ENCODE measurements around the gene GPRIN3.

The GPRIN3 gene

GRCh38 chr4:89293299-89293698 is 14.3 kb downstream of the GPRIN3 start:
- no peak for DNase-seq (ENCODE audit: low spot score)
- in situ Hi-C loops (cut with MboI; ENCODE audit: low pct_unique_long_range_greater_than_20kb, low sequenced_read_pairs, unreplicated experiment): no loop called here
- TF ChIP-seq CTCF (IDR thresholded peaks at IDR 0.05; ENCODE audit: extremely low read depth, insufficient read depth, missing control alignments): no peak

- no peak for TF ChIP-seq CTCF (IDR thresholded peaks at IDR 0.05; ENCODE audit: extremely low read depth, insufficient read depth, missing control alignments)
- DNase-seq (ENCODE audit: low spot score): no peak
These were observed 16.7 kb downstream of the GPRIN3 start for GRCh38 chr4:89290727-89291516.

GRCh38 chr4:89289312-89289711 is 18.3 kb downstream of the GPRIN3 start:
- DNase-seq (ENCODE audit: low spot score): no peak
- TF ChIP-seq CTCF (IDR thresholded peaks at IDR 0.05; ENCODE audit: extremely low read depth, insufficient read depth, missing control alignments): no peak
- in situ Hi-C loops (cut with MboI; ENCODE audit: low pct_unique_long_range_greater_than_20kb, low sequenced_read_pairs, unreplicated experiment): no loop called here

More at GRCh38 chr4:89290727-89291516, 16.7 kb downstream of the GPRIN3 start:
- in situ Hi-C loops (cut with MboI; ENCODE audit: low pct_unique_long_range_greater_than_20kb, low sequenced_read_pairs, unreplicated experiment): no loop called here

GRCh38 chr4:89288430-89288829 is 19.2 kb downstream of the GPRIN3 start:
- in situ Hi-C loops (cut with MboI; ENCODE audit: low pct_unique_long_range_greater_than_20kb, low sequenced_read_pairs, unreplicated experiment): no loop called here
- no peak for TF ChIP-seq CTCF (IDR thresholded peaks at IDR 0.05; ENCODE audit: extremely low read depth, insufficient read depth, missing control alignments)
- DNase-seq (ENCODE audit: low spot score): no peak

- no peak for DNase-seq (ENCODE audit: low spot score)
- no peak for TF ChIP-seq CTCF (IDR thresholded peaks at IDR 0.05; ENCODE audit: extremely low read depth, insufficient read depth, missing control alignments)
- in situ Hi-C loops (cut with MboI; ENCODE audit: low pct_unique_long_range_greater_than_20kb, low sequenced_read_pairs, unreplicated experiment): no loop called here
These were observed 19.7 kb downstream of the GPRIN3 start for GRCh38 chr4:89287945-89288344.

- no peak for DNase-seq (ENCODE audit: low spot score)
- no peak for TF ChIP-seq CTCF (IDR thresholded peaks at IDR 0.05; ENCODE audit: extremely low read depth, insufficient read depth, missing control alignments)
- in situ Hi-C loops (cut with MboI; ENCODE audit: low pct_unique_long_range_greater_than_20kb, low sequenced_read_pairs, unreplicated experiment): no loop called here
These were observed 21.9 kb downstream of the GPRIN3 start for GRCh38 chr4:89285745-89286144.
